SU-DHL-6 (cell line): Measurements from ENCODE around the gene IFIT2.

ENCODE experiments used
- H2AFZ ChIP-seq: fragments of 200-600 bp; sonication (generic); 2 replicates; pipeline ENCODE4 v1.6.1; 2014; ENCODE audit warnings: low read depth, mild to moderate bottlenecking, moderate library complexity, mixed read lengths, antibody characterized with exemption, low read length; ENCODE audit not compliant: severe bottlenecking
- H3F3A ChIP-seq: fragments of 200-600 bp; shearing (Covaris generic); 2 replicates; pipeline ENCODE4 v1.6.0; 2016; ENCODE audit warnings: antibody characterized with exemption, mild to moderate bottlenecking; ENCODE audit not compliant: insufficient read depth
- H3K27ac ChIP-seq: fragments of 200-600 bp; sonication (generic); 2 replicates; pipeline ENCODE4 v1.5.1; 2016; ENCODE audit warnings: low read depth, mild to moderate bottlenecking, low read length, moderate library complexity, mixed read lengths
- H3K27me3 ChIP-seq: fragments of 200-600 bp; sonication (generic), shearing (Covaris generic); 2 replicates; pipeline ENCODE4 v1.6.0; 2014; ENCODE audit warnings: mild to moderate bottlenecking, low read length
- H3K36me3 ChIP-seq: fragments of 200-600 bp; sonication (generic); 2 replicates; pipeline ENCODE4 v1.6.1; 2014; ENCODE audit warnings: mild to moderate bottlenecking, low read length, mixed read lengths
- H3K4me2 ChIP-seq: fragments of 300-600, 200-600 bp; shearing (Covaris generic), sonication (generic); 2 replicates; pipeline ENCODE4 v1.6.0; 2014; ENCODE audit warnings: low read length, low read depth, mild to moderate bottlenecking; ENCODE audit not compliant: poor library complexity, severe bottlenecking
- H3K4me3 ChIP-seq: fragments of 200-600 bp; sonication (generic); 2 replicates; pipeline ENCODE4 v1.5.1; 2014; ENCODE audit warnings: antibody characterized with exemption, low read length, mild to moderate bottlenecking, mixed read lengths; ENCODE audit not compliant: insufficient read depth, poor library complexity, severe bottlenecking
- H3K79me2 ChIP-seq: fragments of 200-600 bp; sonication (generic); 2 replicates; pipeline ENCODE4 v1.6.1; 2014; ENCODE audit warnings: mild to moderate bottlenecking, low read length, moderate library complexity; ENCODE audit not compliant: insufficient read depth
- H3K9ac ChIP-seq: fragments of 200-600 bp; sonication (generic); 2 replicates; pipeline ENCODE4 v1.7.0; 2014; ENCODE audit warnings: mild to moderate bottlenecking, low read length
- H3K9me2 ChIP-seq: fragments of 200-600 bp; sonication (generic); replicated peaks from 2 replicates; pipeline ENCODE4 v1.6.1; 2014; ENCODE audit warnings: low read length; ENCODE audit not compliant: insufficient read depth
- H3K9me3 ChIP-seq: fragments of 200-600 bp; sonication (generic); 2 replicates; pipeline ENCODE4 v1.6.1; 2014; ENCODE audit warnings: low read length, mixed read lengths; ENCODE audit not compliant: insufficient read depth
- H4K20me1 ChIP-seq: fragments of 200-600 bp; sonication (generic); 2 replicates; pipeline ENCODE4 v1.6.1; 2014; ENCODE audit warnings: low read depth, mild to moderate bottlenecking, antibody characterized with exemption, low read length, moderate library complexity, mixed read lengths
- EZH2phosphoT487 ChIP-seq: fragments of 200-600 bp; sonication (generic), shearing (Covaris generic); conservative IDR thresholded peaks from 2 replicates; pipeline ENCODE4 v1.6.1; 2018; ENCODE audit warnings: mild to moderate bottlenecking, antibody characterized with exemption, low read length, moderate library complexity, mixed read lengths
- TF ChIP-seq, protein P1 (sequence below): fragments of 200-600 bp; sonication (generic); IDR thresholded peaks from one replicate; pipeline ENCODE4 v1.5.1; 2017; ENCODE audit warnings: antibody characterized with exemption, mild to moderate bottlenecking, low read length, moderate library complexity; ENCODE audit not compliant: insufficient read depth, poor library complexity, severe bottlenecking

Gene IFIT2

DNA sequence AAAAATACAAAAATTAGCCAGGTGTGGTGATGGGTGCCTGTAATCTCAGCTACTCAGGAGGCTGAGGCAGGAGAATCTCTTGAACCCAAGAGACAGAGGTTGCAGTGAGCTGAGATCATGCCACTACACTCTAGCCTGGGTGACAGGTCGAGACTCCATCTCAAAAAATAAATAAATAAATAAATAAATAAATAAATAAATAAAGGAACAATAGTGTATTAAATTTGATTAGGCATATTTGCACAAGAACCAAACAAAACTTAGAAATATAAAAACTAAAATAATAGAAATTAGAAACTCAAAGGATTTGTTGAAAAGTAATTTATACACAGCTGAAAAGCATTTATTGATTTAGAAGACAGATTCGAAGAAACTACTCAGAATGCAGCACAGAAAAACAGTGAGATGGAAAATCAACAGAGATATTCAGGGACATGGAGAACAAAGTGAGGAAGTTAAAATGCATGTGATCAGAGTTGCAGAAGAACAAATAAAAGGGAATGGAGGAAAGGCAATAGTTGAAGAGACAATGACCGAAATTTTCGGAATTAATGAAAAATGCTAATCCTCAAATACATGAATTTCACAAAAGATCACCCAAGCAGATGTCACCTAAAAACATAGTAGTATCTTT lies 43.6 kb downstream of the IFIT2 start:
- H3K9ac ChIP-seq = no peak overlapping the region
- TF ChIP-seq EZH2phosphoT487 = no peak
- TF ChIP-seq, protein P1, sequence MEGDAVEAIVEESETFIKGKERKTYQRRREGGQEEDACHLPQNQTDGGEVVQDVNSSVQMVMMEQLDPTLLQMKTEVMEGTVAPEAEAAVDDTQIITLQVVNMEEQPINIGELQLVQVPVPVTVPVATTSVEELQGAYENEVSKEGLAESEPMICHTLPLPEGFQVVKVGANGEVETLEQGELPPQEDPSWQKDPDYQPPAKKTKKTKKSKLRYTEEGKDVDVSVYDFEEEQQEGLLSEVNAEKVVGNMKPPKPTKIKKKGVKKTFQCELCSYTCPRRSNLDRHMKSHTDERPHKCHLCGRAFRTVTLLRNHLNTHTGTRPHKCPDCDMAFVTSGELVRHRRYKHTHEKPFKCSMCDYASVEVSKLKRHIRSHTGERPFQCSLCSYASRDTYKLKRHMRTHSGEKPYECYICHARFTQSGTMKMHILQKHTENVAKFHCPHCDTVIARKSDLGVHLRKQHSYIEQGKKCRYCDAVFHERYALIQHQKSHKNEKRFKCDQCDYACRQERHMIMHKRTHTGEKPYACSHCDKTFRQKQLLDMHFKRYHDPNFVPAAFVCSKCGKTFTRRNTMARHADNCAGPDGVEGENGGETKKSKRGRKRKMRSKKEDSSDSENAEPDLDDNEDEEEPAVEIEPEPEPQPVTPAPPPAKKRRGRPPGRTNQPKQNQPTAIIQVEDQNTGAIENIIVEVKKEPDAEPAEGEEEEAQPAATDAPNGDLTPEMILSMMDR = no peak
- no peaks in the 10 kb centered on the region for H3K36me3 ChIP-seq
- no peaks in the 10 kb centered on the region for H3K9me2 ChIP-seq
- 0 out of 2 replicates have a peak, but pooled peaks cover 3% of the 10 kb centered on the region for H3K27me3 ChIP-seq
- H3K79me2 ChIP-seq = no peaks in the 10 kb centered on the region
- no peaks in the 10 kb centered on the region for H4K20me1 ChIP-seq
- H3K9me3 ChIP-seq = no peaks in the 10 kb centered on the region
- no peak overlapping the region for H3K27ac ChIP-seq
- no peak overlapping the region for H3K4me3 ChIP-seq
- H2AFZ ChIP-seq = no peak overlapping the region
- H3K4me2 ChIP-seq = no peak overlapping the region
- no peaks in the 10 kb centered on the region for H3F3A ChIP-seq

DNA sequence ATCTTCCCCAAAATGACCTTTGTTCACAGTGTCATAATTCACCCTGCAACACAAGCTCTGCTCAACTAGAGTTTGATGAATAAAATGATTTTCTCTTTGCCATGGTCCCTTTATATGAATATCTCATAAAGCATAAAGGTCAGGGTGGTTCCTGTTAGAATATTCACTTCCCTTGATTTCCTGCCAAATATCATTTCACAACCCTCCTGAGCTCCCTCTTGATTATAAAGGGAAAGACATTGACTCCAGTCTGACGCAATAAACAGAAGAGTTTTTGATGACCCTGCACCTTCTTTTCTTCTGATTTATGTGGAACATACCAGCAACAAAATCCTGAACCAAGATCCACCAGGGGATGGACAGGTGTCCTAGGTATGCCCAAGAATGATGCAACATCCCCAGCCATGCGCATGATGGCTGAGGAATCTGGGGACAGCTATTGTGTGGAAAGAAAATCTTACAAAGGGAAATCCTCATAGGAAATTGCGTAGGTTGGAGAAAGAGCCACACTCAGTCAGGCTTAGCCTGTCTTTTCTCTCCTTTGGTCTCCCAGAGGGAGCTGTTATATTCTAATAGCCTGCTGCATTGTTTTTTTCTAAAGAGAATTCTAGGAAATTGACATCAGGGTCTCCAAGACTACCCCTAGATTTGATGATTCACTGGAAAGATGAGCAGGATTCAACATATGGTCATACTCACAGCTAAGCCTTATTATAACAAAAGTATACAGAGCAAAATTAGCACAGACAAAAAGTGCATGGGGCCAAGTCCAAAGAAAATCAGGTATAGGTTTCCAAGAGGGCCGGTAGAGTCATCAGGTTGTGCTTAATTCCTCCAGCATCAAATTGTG lies 44.8 kb downstream of the IFIT2 start:
- no peaks in the 10 kb centered on the region for H3K9me3 ChIP-seq
- no peaks in the 10 kb centered on the region for H3F3A ChIP-seq
- TF ChIP-seq, protein P1 = no peak
- no peak for TF ChIP-seq EZH2phosphoT487
- H4K20me1 ChIP-seq = no peaks in the 10 kb centered on the region
- no peaks in the 10 kb centered on the region for H3K79me2 ChIP-seq
- H3K9me2 ChIP-seq = no peaks in the 10 kb centered on the region
- no peak overlapping the region for H3K9ac ChIP-seq
- H3K27ac ChIP-seq = no peak overlapping the region
- 0 out of 2 replicates have a peak, but pooled peaks cover 3% of the 10 kb centered on the region for H3K27me3 ChIP-seq
- no peak overlapping the region for H3K4me3 ChIP-seq
- no peak overlapping the region for H3K4me2 ChIP-seq
- no peak overlapping the region for H2AFZ ChIP-seq
- no peaks in the 10 kb centered on the region for H3K36me3 ChIP-seq

DNA sequence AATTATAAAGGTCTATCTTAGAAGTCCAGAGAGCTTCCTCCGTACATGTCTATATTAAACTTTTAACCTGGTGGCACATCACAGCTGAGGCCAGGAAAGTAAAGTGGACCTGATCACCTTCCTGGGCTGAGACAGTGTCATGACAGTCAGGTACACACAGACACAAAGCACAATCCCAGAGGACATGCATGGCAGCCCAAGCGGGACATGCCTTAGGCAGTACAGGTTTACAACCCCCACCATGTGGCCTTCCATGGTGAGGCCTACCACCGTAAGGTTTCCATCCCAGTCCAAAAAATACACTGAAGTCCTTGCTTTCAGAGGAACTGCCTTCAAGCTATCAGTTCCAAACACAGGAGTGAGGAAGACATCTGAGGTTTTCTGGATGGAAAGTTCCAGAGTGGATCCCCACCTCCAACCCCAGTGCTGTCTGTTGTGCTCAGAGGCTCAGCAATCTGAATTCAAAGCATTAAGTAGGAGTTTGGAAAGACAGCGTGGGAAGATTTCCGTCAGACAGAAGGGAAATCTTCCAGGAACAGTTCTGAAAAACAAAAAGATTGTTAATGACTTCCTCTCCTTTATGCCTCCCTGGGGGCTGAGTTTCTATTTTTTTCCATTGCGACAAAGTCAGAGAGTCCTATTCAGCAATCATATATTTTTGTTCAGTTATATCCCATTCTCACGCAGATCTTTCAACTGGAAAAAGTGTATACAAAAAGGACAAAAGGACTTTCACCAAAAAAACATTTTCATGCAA lies 46.0 kb downstream of the IFIT2 start:
- no peak overlapping the region for H3K4me2 ChIP-seq
- no peak overlapping the region for H3K4me3 ChIP-seq
- no peak overlapping the region for H3K9ac ChIP-seq
- H3F3A ChIP-seq = no peaks in the 10 kb centered on the region
- H3K27me3 ChIP-seq = no peaks in the 10 kb centered on the region
- H3K36me3 ChIP-seq = no peaks in the 10 kb centered on the region
- no peaks in the 10 kb centered on the region for H3K79me2 ChIP-seq
- TF ChIP-seq, protein P1 = no peak
- no peak for TF ChIP-seq EZH2phosphoT487
- no peak overlapping the region for H2AFZ ChIP-seq
- no peaks in the 10 kb centered on the region for H3K9me2 ChIP-seq
- no peaks in the 10 kb centered on the region for H3K9me3 ChIP-seq
- H3K27ac ChIP-seq = no peak overlapping the region
- H4K20me1 ChIP-seq = no peaks in the 10 kb centered on the region
